DMS79 treated with DMSO at 0.1 percent for 48 hours (cell line): Measurements from ENCODE around the gene AK8.
"Not testable (repeated sequence)": the region's sequence is repeated elsewhere in the genome, so short reads cannot be mapped to it uniquely, and the experiment has no call there.

ENCODE experiments used
- DNase-seq: peaks from one replicate; lab custom pipeline; 2025; lab: John Stamatoyannopoulos, UW

Gene AK8

DNA sequence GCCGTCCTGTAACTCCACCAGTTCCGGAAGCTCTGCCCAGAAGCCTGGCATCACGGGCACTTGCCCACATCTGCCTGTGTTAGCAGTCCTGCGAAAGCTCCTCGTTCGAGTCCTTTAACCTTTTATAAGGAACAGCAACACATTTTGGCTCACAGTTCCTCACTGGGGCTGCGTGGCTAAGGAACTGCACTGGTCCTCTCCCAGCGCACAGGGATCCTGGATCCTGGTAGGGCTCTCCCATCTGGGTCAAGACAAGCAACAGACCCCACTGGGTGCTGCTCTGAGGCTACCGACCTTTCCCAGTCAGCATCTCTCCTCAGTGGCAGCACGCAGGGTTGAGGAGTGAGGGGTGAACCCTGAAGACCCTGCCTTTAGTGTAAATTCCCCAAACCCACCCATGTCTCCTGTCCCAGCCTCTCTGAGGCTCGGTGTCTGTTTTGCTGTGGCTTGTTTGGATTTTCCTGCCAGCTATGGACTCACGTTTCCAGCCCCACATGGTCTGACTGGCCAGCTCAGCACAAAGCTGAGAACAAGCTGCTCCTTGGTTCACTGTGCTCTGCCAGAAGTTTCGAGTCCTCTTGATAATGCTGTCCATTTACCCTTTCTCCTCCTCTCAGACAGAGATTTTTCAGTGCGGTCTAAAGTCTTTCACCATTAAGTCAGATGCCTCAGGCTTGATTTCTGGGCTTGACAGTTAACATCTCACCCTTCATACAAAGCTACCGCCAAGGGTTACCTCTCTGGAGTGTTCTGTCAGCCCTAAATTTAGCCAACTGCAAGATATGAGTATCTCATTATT, 80.0 kb downstream of the AK8 start:
- DNase-seq, result no peak

DNA sequence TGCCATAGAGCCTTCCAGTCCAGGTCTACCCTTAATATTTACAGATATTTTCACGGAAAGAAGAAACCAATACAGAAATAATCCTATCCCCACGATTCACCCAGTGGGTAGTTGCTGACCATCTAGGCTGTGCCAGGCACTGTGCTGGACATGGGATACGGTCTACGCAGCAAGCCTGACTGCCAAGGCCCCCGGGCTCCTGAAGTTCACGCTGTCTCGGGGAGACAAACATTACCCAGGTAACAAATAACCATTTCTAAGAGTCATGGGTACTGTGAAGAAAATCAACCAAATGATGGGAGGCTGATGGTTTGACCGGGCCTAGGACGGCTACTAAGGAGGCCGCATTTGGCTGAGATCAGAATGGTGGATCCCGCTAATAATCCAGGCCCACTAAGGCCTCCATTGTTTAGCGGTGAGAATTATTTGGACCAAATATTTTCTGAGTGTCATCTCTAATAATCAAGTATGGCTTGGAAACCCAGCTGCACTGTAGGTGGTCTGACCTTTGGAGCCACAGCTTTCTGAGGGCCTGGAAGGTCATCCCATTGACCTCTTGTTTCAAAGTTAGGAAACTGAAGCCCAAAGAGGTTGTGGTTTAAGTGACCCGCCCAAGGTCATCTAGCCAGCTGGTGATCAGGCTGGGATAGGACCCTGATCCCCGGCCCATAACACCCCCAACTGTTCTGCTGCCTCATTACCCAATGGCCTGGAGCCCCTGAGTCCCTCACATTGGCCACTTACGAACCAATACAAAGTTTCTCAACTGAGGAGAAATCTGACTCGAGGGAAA, 82.4 kb downstream of the AK8 start:
- no peak for DNase-seq

DNA sequence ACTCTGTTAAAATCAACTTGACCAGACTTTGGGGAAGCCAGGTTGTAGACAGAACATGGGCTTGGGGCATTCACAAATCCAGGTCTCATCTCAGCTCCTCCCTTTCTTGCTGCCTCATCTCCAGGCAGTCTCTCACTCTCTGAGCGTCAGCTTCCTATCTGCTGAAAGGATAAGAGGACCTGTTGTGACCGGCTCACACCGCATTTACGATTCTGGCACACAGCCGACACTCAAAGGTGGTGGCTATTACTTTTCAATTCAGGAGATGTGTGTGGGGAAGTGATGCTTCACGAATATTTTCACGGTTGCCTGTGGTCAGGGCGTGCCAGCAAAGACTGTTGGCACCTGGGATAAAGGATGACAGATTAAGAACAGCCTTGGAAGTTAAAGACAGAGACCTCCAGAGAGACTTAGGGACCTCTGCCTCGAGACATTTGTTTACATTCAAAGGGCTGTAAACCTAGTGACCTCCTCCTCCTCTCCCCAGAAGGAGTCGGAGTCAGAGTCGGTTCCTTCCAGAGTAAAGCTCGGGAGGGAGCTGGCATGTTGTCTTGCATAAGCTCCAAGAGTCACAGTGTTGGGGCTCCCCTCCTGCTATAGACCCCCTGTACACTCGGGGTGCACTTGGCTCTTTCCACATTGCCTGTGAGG, 83.2 kb downstream of the AK8 start:
- peak; percentile 40 for DNase-seq

DNA sequence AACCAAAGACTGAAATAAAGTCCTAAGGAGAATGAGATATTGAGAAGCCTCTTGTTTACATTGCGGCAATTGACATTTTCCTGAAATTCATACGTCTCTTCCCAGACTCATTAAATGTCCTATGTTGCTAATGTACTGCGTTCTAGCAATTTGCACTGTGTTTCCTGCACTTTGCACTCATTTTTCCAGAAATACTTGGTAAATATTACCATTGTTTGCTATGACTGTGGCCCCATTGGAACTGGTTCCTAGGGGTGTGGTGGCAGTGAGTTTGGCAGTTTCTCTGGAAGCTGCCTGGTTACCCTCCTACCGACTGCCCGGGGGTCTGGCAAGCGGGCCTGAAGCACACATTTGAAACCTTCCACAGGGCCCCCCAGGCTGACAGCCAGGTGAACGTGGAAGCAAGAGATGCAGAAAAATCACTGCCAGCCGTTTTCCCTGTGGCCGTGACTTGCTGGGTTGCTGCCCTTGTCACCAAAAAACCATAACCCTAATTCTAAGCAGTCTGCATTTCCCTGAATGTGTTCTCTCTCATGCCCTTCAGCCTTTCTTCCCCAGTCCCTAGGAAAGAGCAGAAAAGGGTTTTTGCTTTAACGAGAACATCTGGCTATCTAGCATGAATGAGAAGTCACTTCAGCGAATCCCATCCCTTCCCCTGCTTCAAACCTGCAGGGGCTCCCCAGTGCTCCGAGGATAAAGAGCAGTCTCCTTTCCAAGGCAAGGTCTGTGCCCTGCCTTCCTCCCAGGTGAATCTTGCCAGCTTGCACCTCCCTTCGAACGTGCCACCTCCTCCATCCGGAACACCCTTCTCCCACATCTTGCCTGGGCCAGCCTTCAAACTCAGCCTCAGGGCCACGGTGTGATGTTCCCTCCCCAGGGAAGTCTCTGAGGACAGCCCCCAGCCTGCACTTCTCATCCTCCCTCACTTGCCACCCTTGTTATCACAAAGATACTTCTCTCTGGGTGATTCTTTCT, 84.2 kb downstream of the AK8 start:
- DNase-seq, result no peak

- DNase-seq, result no peak
Measured at GRCh38 chr9:132792547-132792946, 85.5 kb downstream of the AK8 start.

- no peak for DNase-seq
Measured at GRCh38 chr9:132791699-132792240, 86.3 kb downstream of the AK8 start.

GRCh38 chr9:132789719-132790118, 88.4 kb downstream of the AK8 start:
- DNase-seq, result no peak

GRCh38 chr9:132788378-132788777, 89.7 kb downstream of the AK8 start:
- DNase-seq, result no peak

GRCh38 chr9:132787748-132788159, 90.3 kb downstream of the AK8 start:
- no peak for DNase-seq

GRCh38 chr9:132784286-132784830, 93.7 kb downstream of the AK8 start:
- no peak for DNase-seq

DNA sequence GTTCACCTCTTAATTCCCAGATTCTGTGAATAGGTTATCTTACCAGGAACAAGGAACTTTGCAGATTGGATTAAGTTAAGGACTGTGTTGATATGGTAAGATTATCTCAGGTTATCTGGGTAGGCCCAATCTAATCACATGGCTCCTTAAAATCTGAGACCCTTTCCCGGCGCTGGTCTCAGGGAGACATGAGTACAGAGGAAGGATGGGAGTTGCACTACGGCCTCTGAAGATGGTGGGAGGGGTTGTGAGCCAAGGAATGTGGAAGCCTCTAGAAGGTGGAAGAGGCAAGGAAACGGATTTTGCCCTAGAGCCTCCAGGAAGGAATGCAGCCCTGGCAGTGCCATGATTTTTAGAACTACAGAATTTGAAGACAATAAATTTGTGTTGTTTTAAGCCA, 95.1 kb downstream of the AK8 start:
- DNase-seq, result no peak

DNA sequence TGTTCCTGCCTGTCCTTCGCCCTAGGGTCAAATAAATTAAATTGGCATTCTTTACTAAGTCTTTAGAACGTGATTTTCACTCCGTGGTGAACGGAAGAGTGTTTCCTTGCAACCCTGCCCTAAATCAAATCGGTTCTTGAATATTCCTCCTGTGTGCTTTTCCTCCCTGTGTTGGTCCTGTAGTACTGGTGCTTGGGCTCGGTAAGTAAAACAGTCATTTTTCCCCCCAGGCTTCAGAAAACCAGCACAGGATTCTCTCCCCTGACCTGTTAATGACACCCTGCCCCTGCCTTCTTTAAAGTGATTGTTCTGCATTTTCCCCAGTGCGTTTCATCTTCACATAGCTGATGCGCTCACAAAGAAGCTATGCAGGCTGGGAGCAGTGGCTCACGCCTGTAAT, 96.0 kb downstream of the AK8 start:
- DNase-seq, result no peak

DNA sequence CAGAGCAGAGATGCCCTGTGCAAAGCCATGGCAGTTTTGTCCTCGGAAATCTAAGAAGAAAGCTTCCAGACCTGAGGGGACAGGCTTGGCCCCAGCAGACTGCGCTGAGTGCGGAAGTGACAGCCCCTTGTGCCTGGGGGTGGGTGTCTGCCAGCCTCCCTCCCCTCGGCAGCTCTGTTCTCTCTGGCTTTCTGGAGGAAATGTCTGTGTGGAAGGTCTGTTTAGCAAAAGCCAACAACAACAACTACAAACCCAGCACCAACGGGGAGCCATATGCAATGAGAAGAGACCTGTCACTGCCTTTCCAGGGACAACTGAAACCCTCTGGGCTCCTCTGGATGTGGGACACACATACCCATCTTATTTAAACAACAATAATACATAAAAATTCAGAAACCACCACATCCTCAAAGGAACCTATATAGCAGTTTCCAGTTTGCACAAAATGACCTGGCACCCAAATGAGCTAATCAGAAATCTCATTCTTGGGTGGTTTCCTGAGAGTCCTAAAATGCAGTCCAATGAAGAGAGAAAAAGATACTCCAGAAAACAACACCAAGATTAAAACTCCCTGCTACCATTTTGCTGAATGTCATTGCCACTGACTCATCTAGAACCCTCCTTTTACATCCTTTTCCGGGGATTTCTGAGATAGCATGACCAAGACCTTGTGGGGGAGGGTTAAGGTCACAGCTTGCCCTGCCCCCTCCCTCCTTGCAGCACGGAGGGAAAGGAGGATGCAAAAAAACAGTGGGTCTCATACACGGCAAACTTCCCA, 97.7 kb downstream of the AK8 start:
- no peak for DNase-seq

- DNase-seq, result no peak
Measured at GRCh38 chr9:132776891-132777290, 101.2 kb downstream of the AK8 start.

GRCh38 chr9:132776268-132776667, 101.8 kb downstream of the AK8 start:
- DNase-seq, result no peak

DNA sequence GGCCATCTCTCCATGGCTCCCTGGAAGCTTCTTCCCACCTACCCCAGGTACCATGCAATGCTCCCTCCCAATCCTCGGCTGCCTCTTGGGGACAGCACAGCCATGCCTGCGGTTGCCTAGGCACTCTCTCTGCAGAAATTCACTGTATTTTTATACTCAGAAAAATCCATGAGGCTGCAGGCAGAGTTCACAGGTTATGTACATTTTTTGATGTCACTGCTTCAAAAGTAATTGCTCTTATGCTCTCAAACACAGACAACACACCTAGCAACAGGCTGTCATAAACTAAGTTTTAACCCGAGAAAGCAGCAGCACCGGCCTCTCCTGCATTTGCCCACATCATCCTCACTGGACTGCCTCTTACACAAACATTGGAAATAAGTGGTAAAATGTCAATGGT, 102.4 kb downstream of the AK8 start:
- no peak for DNase-seq

DNA sequence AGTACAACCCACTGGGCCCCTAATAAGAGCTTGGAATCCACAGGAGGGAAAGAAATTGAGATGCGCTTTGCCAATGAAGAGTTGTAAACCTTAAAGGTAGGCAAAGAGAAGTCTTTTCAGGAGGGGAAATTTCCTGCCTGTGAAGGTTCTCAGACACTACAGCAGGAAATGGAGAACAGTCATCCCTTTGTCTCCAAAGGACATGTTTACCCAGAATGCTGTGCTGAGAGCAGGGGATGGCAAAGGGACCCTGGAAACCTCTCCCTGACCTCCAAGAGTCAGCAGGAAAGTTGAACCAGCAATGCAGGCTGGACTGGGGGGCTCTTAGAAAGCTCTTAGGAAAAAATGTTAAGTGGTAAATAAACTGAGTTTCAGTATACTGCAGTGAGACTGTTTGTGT, 103.2 kb downstream of the AK8 start:
- no peak for DNase-seq

DNA sequence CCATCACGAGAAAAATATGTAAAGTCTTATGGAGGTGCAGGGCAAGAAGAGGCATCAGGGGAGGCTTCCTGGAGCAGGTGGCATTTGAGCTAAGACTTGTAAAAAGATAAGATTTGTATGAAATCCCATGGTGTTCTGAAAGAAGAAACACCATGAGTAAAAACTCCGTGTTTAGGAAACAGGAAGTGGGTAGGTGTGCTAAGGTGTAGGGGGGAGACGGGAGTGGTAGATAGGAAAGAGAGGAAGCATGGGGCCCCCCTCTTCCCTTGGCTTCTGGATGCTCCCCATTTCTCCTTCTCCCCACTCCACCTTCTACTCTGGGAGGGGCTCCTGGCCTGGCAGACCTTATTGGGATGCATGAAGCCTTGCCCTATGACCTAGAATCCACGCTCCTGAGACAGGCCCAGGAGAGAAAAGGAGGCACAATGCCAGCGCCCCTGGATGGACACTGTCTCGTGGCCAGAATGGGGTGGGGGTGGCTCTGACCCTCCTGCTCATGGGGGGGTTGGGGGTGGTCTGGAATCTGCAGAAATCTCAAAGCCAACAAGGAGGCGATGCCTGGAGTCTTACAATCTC, 104.2 kb downstream of the AK8 start:
- DNase-seq, result no peak

DNA sequence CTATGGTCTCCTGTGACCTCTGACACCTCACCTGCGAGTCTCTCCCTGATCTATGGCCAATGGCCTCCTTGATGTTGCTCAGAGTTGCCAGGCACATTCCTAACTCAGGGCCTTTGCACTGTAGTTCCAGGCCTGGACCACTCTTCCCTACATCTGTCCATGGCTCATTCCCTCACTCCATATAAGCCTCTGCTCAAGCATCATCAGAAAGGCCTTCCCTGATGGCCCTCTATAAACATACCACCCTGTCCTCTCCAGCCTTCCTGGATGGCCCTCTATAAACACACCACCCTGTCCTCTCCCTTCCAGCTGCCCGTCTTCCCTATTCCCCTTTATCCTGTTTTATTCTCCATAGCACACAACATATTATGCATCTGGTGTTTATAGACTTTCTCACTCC, 105.0 kb downstream of the AK8 start:
- DNase-seq, result no peak

DNA sequence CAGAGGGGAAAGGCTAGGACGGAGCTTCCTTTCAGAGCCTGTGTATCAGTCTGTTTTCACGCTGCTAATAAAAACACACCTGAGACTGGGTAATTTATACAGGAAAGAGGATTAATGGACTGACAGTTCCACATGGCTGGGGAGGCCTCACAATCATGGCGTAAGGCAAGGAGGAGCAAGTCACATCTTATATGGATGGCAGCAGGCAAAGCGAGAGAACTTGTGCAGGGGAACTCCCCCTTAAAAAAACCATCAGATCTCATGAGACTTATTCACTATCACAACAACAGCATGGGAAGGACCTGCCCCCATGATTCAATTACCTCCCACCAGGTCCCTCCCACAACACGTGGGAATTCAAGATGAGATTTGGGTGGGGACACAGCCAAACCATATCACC, 106.3 kb downstream of the AK8 start:
- DNase-seq, result not testable (repeated sequence)
